PC-3 (cell line): ENCODE results near the gene PLS3.

Source experiments
- EZH2phosphoT487 ChIP-seq: fragments of 300-600 bp; sonication (generic); IDR thresholded peaks from 2 replicates; pipeline ENCODE4 v1.6.1; 2018; ENCODE audit warnings: mild to moderate bottlenecking, antibody characterized with exemption, low read length, borderline replicate concordance
- TF ChIP-seq, protein P1 (sequence below): fragments of 300-600 bp; sonication (generic); conservative IDR thresholded peaks from 2 replicates; pipeline ENCODE4 v1.5.1; 2017; ENCODE audit warnings: antibody characterized with exemption, low read depth, mild to moderate bottlenecking, low read length

DNA sequence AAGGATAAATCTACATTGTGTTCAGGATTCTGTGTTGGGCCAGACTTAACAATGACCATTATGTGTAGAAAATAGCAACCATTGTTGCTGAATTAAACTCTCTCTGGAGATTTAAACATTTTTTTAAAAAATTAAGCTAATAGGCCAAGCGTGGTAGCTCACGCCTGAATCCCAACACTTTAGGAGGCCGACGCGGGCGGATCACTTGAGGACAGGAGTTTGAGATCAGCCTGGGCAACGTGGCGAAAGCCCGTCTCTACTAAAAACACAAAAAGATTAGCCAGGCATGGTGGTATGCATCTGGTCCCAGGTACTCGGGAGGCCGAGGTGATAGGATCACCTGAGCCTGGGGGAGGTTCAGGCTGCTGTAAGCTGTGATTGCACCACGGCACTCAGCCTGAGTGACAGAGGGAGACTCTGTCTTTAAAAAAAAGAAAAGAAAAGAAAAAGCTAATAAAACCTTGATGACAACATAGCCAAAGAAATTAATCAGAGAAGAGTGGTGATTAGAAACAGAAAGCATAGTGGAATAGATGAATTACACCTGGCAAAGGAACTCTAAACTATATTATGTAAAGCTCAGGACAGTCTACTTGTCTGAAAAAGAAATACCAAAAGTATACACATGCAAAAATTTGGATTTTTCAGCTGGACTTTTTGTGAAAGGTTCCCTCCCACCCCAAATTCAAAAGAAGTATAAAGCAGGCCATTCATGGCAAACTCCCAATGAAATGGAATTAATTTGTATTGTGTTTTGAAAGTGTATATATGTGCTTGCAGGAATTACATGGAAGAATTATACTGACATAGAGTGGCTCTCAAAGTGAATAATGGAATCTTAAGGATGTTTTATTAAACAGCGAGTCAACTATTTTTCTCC is 21.9 kb downstream of the PLS3 start:
- TF ChIP-seq, protein P1, sequence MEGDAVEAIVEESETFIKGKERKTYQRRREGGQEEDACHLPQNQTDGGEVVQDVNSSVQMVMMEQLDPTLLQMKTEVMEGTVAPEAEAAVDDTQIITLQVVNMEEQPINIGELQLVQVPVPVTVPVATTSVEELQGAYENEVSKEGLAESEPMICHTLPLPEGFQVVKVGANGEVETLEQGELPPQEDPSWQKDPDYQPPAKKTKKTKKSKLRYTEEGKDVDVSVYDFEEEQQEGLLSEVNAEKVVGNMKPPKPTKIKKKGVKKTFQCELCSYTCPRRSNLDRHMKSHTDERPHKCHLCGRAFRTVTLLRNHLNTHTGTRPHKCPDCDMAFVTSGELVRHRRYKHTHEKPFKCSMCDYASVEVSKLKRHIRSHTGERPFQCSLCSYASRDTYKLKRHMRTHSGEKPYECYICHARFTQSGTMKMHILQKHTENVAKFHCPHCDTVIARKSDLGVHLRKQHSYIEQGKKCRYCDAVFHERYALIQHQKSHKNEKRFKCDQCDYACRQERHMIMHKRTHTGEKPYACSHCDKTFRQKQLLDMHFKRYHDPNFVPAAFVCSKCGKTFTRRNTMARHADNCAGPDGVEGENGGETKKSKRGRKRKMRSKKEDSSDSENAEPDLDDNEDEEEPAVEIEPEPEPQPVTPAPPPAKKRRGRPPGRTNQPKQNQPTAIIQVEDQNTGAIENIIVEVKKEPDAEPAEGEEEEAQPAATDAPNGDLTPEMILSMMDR = no peak
- no peak for TF ChIP-seq EZH2phosphoT487
